Upper lobe of right lung (tissue), 1 donor: ENCODE measurements around the gene TAF1D. TPM values are rescaled to one million over a fixed set of nuclear protein-coding genes. Genes with fewer than 3 reads are reported as not detected.
"Not testable (repeated sequence)": the region's sequence is repeated elsewhere in the genome, so short reads cannot be mapped to it uniquely, and the experiment has no call there.

ENCODE experiments used
- ATAC-seq: fragments of 200-7000 bp; cut with Tn5 transposase; one replicate; pipeline ENCODE4 v1.9.1; 2020; ENCODE audit warnings: mild to moderate bottlenecking, moderate library complexity
- DNase-seq: peaks from one replicate; pipeline ENCODE4 v3.0.0-alpha.2; 2020
- H3K27ac ChIP-seq: fragments of 200-600 bp; one replicate; pipeline ENCODE4 v1.8.0; 2022
- H3K27me3 ChIP-seq: fragments of 200-600 bp; one replicate; pipeline ENCODE4 v1.8.0; 2022; ENCODE audit warnings: mild to moderate bottlenecking
- H3K36me3 ChIP-seq: fragments of 200-600 bp; one replicate; pipeline ENCODE4 v1.8.0; 2022
- H3K4me1 ChIP-seq: fragments of 200-600 bp; one replicate; pipeline ENCODE4 v1.8.0; 2022
- H3K4me3 ChIP-seq: fragments of 200-600 bp; one replicate; pipeline ENCODE4 v1.8.0; 2022; ENCODE audit warnings: mild to moderate bottlenecking
- H3K9me3 ChIP-seq: fragments of 200-600 bp; one replicate; pipeline ENCODE4 v1.8.0; 2022
- CTCF ChIP-seq: fragments of 200-600 bp; IDR thresholded peaks from one replicate; pipeline ENCODE4 v1.8.0; 2022; ENCODE audit warnings: antibody characterized with exemption
- intact Hi-C: fragments of 100-400 bp; cut with DNase I; formaldehyde crosslinking; loops from one replicate; pipeline ENCODE4 v1.11.0; 2022
- total RNA-seq: library from RNA; stranded (reverse); fragmentation: NEBNext Ultra II Directional; extraction: Animal tissue kit (Norgen Biotek cat#: 25700); gene quantifications from one replicate; pipeline ENCODE4 v1.2.1, GENCODE V29; 2021
- donor health status: DM: no; HTN: yes; CAD: no; lungs with severe emphysema.

The TAF1D gene
- total RNA-seq, 1 donor from 2014 or later, result 93.4 TPM

GRCh38 chr11:93767018-93767417 is 25.7 kb upstream of the TAF1D start:
- ATAC-seq (peak; percentile 46), DNase-seq (no peak)
- Histone ChIP-seq H3K27ac (no peak overlapping the region), H3K4me3 (no peak overlapping the region), H3K36me3 (peaks cover 25% of the 10 kb centered on the region), H3K4me1 (no peaks in the 10 kb centered on the region), H3K27me3 (no peaks in the 10 kb centered on the region), H3K9me3 (no peaks in the 10 kb centered on the region)
- intact Hi-C loops, result no loop called here
- TF ChIP-seq CTCF, result no peak

GRCh38 chr11:93766504-93766903 is 25.2 kb upstream of the TAF1D start:
- ATAC-seq (no peak), DNase-seq (no peak)
- Histone ChIP-seq H3K27ac (no peak overlapping the region), H3K36me3 (peaks cover 30% of the 10 kb centered on the region), H3K4me1 (no peaks in the 10 kb centered on the region), H3K4me3 (no peak overlapping the region), H3K9me3 (no peaks in the 10 kb centered on the region), H3K27me3 (no peaks in the 10 kb centered on the region)
- TF ChIP-seq CTCF, result no peak
- intact Hi-C loops, result no loop called here

- no peak for ATAC-seq
- Histone ChIP-seq H3K27ac (no peak overlapping the region), H3K4me3 (no peak overlapping the region), H3K9me3 (no peaks in the 10 kb centered on the region), H3K36me3 (peaks cover 40% of the 10 kb centered on the region), H3K27me3 (no peaks in the 10 kb centered on the region), H3K4me1 (no peaks in the 10 kb centered on the region)
- intact Hi-C loops, result no loop called here
- no peak for TF ChIP-seq CTCF
- no peak for DNase-seq
These were observed 24.3 kb upstream of the TAF1D start for GRCh38 chr11:93765551-93765950.

GRCh38 chr11:93761910-93762309 is 20.6 kb upstream of the TAF1D start:
- Histone ChIP-seq H3K4me3 (no peak overlapping the region), H3K4me1 (no peaks in the 10 kb centered on the region), H3K27ac (no peak overlapping the region), H3K36me3 (peaks cover 76% of the 10 kb centered on the region), H3K9me3 (no peaks in the 10 kb centered on the region), H3K27me3 (no peaks in the 10 kb centered on the region)
- no peak for TF ChIP-seq CTCF
- ATAC-seq (no peak), DNase-seq (no peak)
- intact Hi-C loops, result no loop called here

- H3K4me3 ChIP-seq, intact Hi-C loops, H3K27me3 ChIP-seq, H3K4me1 ChIP-seq, H3K27ac ChIP-seq, H3K9me3 ChIP-seq, ATAC-seq, DNase-seq: not testable (repeated sequence)
- H3K36me3 ChIP-seq, result peaks cover 94% of the 10 kb centered on the region
These were observed 17.8 kb upstream of the TAF1D start for GRCh38 chr11:93759123-93759522.

- Histone ChIP-seq H3K36me3 (peaks cover 96% of the 10 kb centered on the region), H3K4me3 (no peak overlapping the region), H3K27me3 (no peaks in the 10 kb centered on the region), H3K27ac (no peak overlapping the region), H3K4me1 (no peaks in the 10 kb centered on the region), H3K9me3 (no peaks in the 10 kb centered on the region)
- ATAC-seq (peak; percentile 17), DNase-seq (no peak)
- no peak for TF ChIP-seq CTCF
- intact Hi-C loops, result no loop called here
These were observed 16.9 kb upstream of the TAF1D start for GRCh38 chr11:93757924-93758865.
